ENCODE data around the gene GNS.
"Not testable (repeated sequence)": the region's sequence is repeated elsewhere in the genome, so short reads cannot be mapped to it uniquely, and the experiment has no call there.

GNS gene

DNA sequence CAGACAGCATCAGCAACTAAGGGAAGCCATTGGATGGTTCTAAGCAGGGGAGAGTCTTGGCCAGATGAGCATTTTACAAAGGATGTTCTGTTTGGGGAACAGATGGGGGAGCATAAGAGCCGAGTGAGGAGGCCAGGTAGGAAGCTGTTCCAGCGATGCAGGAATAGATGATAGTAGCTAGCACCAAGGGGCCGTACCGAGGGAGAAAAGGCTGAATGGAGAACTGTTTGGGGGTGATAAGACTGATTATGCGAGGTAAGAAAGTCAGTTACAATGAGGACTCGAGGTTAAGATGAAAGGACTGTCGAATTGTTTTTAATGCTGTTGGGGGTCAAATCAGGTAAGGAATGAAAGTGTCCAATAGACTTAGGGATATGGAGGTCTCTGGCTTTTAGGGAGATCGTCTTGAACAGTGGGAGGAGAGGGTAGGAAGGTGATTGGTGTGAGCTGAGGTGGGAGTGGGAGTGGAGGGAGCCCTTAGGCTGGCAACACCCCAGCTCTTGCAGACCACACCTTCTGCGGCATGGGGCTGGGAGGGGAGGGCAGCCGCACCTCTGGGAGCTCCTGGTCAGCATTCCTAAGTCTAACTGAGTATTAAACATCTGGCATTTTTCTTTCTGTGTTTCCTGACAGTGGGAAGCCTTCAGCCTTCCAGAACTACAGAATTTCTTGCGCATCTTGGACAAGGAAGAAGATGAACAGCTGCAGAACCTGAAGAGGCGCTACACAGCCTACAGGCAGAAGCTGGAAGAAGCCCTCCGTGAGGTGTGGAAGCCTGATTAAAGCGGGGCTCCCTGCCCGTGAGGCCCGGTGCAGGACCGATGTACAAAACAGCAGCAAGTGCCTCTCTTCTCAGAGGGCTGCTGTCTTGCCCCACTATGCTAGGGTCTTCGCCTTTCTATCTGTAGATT, 64.8 kb downstream of the GNS start:
- DNase-seq = no peak

DNA sequence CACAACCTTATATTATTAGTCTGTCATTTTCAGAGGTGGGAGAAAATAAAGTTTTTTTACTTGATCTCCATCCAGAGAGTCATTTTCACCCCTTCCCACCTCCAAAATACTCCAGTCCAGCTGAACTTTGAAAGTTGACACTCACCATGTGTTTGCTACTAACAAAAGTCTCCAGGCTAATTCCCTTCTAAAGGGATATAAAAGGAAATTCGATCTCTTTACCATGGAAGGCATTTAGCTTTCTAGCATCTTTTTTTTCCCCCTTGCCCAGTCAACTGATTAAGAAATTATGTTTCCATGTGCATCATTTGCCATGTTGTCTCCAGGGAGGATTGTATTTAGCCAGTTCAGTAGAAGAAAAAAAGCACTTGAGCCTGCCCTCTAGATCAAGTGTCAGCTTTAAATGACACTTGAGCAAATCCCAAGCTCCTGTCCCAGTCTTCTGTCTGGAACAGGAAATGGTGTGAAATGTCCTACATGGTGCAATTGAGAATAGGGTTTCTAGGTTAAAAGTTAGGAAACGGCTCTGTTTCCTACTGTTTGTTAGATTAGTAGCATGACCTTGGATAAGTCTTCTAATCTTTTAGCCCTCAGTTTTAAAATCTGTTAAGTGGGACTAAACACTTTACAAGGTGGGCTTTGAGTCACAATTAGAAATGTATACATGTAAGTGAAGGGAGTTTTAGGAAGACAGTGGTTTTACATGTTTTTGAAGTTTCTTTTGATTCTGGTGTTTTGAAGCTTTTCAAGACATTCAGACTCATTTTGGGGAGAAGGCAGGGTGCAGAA, 67.2 kb downstream of the GNS start:
- no peak for DNase-seq

DNA sequence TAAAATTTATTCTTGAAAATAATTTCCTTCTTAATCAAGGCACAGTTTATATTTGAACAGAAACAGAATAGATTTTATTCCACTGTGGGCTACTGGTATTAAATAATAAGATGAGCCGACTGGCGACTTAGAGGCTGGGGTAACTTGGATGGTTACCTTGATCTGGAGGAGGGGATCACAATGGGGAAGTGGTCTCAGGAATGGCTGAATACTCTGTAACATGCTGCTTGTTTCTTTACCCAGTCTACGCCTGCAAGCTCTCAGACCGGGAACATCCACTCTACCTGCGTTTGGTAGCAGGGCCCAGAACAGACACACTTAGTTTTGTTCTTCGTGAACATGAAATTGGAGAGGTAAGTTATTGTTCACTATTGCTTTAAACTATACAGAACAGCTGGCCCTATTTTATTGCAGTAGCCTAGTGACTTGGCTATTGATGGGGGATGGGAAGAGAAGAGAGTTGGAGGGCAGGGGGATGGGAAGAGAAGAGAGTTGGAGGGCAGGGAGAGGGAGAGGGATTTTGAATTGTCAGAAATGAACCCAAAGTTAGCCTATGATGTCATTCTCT, 67.9 kb downstream of the GNS start:
- DNase-seq = no peak

DNA sequence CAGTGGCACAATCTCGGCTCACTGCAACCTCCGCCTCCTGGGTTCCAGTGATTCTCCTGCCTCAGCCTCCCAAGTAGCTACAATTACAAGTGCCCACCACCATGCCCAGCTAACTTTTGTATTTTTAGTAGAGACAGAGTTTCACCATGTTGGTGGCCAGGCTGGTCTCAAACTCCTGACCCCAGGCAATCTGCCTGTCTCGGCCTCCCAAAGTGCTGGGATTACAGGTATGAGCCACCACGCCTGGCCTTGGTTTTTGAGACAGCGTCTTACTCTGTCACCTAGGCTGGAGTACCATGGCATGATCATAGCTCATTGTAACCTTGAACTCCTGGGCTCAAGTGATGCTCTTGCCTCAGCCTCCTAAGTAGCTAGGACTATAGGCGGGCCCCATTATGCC, 69.0 kb downstream of the GNS start:
- DNase-seq = not testable (repeated sequence)

DNA sequence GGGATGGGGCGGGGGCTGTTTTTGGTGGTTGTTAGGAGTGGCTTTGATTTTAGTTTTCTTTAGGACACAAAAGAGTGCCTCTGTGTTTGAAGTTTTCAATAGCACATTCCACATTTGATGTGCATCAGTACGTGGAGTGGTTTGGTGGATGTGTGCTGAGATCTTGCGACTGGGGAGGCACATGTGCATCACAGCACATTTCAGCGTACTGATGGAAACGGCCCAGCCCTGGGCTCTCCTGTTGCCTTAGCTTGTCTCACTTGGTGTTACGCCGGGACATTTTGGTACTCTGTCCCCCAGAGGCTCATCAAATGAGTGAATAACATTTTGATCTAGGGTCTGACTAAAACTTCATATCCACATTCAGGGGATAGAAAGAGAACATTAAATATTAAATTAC, 70.5 kb downstream of the GNS start:
- no peak for DNase-seq

- DNase-seq = no peak
Measured at GRCh38 chr12:64688219-64688618, 71.0 kb downstream of the GNS start.

DNA sequence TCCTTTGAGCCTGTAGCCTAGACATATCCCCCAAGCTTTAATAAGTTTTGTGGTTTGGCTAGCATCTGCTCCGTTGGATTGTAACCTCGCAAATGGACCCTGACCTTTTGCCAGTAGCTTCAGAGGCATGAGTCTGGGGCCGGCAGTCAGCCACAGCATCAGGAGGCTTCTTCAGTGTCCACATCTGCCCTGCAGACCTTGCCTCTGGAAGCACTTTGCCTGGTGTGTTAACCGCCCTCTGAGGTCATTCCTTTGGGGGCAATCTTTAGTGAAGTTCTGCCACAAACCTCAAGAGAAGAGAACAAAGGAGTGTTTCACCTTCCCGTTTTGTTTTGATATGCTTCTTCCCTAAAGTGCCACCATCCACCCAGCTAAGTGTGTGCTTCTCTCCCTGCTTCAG, 71.4 kb downstream of the GNS start:
- DNase-seq = no peak

DNA sequence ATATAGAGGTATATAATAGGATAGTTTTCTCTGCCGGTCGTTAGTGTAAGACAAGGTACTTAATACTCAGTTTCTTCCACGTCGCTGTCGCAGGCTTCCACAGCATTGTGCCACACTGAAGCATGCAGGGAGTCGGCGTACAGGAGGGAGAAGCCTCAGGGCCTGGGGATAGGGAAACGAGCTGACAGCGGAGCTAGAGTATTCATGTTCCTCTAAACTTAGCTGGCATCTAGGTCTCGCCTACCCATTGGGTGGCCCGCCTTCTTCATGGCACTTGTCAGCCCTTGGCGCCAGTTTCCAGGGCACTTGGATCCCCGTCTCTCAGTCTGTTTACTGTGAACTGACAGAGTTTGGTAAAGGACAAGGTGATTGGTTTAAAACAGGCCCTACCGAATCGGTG, 73.6 kb downstream of the GNS start:
- no peak for DNase-seq

DNA sequence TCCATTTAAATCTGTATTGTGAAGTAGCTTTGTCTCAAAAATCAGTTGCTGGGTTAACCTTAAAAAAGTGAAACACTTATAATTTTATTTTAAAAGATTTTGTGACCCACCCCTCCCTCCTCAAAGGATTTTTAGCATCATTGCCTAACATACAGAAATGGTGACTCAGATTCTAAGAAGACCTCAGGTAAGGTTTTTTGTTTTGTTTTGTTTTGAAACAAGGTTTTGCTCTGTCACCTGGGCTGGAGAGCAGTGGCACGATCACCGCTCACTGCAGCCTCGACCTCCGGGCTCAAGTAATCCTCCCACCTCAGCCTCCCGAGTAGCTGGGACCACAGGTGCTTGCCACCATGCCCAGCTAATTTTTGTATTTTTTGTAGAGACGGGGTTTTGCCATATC, 74.2 kb downstream of the GNS start:
- no peak for DNase-seq

DNA sequence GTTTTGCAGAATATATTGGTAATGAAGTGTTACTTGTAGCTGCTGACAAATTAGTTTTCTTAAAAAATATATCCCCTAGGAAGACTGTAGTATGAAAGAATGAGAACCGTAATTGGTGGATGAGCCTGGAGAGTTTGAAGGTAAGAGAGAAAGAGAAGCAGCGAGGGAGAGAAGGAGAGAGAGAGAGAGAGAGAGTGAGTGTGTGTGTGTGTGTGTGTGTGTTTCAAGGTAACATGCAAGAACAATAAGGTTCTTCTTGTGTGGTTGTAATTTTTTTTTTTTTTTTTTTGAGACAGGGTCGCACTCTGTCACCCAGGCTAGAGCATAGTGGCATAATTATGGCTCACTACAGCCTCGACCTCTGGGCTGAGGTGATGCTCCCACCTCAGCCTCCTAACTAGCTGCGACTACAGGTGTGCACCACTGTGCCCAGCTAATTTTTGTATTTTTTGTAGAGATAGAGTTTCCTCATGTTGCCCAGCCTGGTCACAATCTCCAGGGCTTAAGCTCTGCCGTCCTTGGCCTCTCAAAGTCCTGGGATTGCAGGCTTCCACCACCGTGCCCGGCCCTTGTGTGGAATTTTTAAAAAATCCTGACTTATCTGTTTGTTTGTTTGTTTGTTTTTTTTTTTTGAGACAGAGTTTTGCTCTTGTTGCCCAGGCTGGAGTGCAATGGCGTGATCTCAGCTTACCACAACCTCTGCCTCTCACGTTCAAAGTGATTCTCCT, 75.2 kb downstream of the GNS start:
- no peak for DNase-seq

DNA sequence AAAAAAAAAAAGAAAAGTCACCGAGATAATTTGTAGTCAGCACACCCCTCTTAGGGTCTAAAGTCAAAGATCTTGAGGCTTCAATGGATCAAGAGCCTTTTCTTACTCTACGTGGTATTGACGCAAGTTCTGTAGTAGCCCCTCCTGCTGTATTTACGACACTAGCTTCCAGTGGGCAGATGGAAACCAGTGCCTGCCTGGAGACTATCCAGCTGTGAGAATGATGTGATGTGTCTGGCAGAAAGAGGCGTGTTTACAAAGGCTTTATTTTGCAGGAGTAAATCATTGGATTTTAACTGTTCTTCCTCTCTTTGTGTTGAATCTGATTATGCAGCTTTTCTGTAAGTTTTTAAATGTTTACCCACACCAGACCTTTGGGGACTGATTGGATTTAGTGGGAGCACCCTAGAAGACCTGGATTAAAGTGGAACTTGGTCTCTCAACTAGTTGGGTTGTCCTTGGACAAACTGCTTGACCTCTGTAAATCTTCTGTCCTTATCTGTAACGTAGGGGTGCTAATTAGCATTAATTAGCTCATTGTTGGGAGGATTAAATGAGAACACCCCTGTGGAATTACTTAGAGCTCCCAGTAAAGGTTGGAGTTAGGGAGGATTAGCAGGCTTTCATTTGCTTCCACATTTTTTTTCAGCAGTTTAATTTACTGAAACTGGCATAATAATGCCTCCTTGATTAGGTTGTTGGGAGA, 76.5 kb downstream of the GNS start:
- DNase-seq = no peak

GRCh38 chr12:64681200-64682052, 77.8 kb downstream of the GNS start:
- no peak for DNase-seq

DNA sequence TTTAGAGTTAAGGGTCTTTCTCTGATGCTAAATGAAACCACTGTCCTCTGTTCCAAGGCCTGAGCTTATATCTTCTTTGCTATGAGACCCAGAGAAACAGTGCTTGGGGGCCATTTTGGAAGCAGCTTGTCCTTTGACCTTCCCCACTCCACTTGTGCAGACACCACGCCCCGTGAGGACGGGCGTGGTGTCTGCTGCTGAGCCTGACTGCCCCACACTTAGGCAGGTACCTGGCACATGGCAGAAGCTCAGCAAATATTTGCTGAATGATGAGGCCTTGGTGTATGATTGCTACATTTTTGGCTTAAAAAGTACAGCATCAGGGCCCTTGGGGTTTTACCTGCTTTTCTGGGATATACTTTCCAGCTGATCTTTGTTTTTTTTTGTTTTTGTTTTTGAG, 79.0 kb downstream of the GNS start:
- no peak for DNase-seq

DNA sequence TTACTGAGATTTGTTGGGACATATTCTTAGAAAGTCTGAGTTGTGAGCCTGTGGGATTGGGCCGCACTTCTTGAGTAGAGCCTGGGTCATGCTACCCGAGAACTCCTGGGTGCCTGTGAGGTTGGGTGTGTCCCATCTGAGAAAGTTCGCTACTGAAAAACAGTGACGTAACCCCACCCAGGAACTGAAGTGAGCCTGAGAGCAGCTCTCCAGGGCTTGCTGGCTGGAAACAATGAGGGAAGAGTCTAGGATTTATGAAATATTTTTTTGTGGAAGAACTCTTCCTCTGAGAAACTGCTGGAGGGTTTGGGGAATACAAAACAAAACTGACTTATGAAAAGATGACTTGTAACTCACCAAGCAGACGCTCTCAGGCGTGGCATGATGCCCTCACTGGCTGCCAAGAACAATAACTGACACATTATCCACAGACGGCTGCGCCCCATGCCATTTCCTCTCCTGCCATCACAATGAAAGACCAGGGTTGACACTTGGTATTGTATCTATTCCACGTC, 79.7 kb downstream of the GNS start:
- DNase-seq = no peak

DNA sequence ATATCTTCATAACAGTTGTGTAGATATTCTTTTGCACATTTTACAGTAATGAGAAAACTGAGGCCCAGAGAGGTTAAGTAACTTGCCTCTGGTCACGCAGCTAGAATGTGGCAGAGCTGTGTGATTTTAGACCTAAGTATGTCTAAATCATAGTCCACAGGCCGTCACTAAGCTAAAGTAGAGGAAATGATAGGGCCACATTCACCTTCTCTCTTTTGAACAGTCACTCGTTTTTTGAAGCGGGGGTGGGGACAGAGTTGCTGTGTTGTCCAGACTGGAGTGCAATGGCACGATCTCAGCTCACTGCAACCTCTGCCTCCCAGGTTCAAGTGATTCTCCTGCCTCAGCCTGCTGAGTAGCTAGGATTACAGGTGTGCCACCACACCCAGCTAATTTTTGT, 80.4 kb downstream of the GNS start:
- DNase-seq = no peak

GRCh38 chr12:64678248-64678647, 81.0 kb downstream of the GNS start:
- DNase-seq = no peak

DNA sequence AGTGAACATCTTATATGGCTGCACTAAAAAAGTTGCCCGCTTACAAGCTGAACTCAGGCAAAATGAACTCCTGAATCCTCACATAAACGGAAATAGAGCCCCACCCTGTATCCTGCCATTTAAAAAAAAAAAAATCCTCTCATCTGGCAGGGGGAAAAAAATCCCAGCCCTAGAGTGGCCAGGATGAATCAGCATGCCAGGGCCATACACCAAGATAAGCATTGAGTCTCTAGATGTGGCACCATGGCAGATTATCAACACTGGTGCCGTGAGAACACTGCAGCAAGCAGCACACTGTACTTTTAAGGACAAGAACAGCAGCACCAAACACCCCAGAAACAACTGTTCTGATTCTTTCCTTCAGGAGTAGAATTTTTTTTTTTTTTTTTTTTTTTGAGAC, 83.4 kb downstream of the GNS start:
- peak; percentile 11 for DNase-seq

GRCh38 chr12:64674367-64674922, 84.8 kb downstream of the GNS start:
- no peak for DNase-seq

- DNase-seq = no peak
Measured at GRCh38 chr12:64673490-64674169, 85.6 kb downstream of the GNS start.

- peak; percentile 25 for DNase-seq
Measured at GRCh38 chr12:64672925-64673409, 86.2 kb downstream of the GNS start.
